Mucosa of descending colon (tissue), 3 donors: ENCODE results near the gene NAXD. TPM values are rescaled to one million over a fixed set of nuclear protein-coding genes. Genes with fewer than 3 reads are reported as not detected.

ENCODE experiments used
- ATAC-seq: fragments of 200-7000 bp; cut with Tn5 transposase; one replicate; pipeline ENCODE4 v1.9.1; 2020; ENCODE audit warnings: mild to moderate bottlenecking, moderate library complexity
- DNase-seq, 3 donors: peaks; one replicate each; pipeline ENCODE4 v3.0.0-alpha.2; 2020
- H3K36me3 ChIP-seq: fragments of 200-600 bp; one replicate; pipeline ENCODE4 v1.8.0; 2021; ENCODE audit warnings: low read depth, mild to moderate bottlenecking
- H3K4me1 ChIP-seq: fragments of 200-600 bp; one replicate; pipeline ENCODE4 v1.8.0; 2021; ENCODE audit warnings: low read depth, mild to moderate bottlenecking
- H3K4me3 ChIP-seq: fragments of 200-600 bp; one replicate; pipeline ENCODE4 v1.8.0; 2021; ENCODE audit warnings: mild to moderate bottlenecking
- H3K9me3 ChIP-seq: fragments of 200-600 bp; one replicate; pipeline ENCODE4 v1.8.0; 2021; ENCODE audit warnings: mild to moderate bottlenecking
- CTCF ChIP-seq: fragments of 200-600 bp; IDR thresholded peaks from one replicate; pipeline ENCODE4 v1.8.0; 2022; ENCODE audit warnings: antibody characterized with exemption, mild to moderate bottlenecking
- intact Hi-C, 2 donors: fragments of 100-400 bp; cut with DNase I in 1 of 2; cut with micrococcal nuclease in 1 of 2; formaldehyde crosslinking; loops; one replicate each; pipeline versions ENCODE4 v1.11.0 to v1.11.1; 2022; cut with DNase I, micrococcal nuclease
- total RNA-seq, 3 donors: library from RNA; stranded (reverse); fragmentation: NEBNext Ultra II Directional in 2 of 3; extraction: Animal tissue kit (Norgen Biotek cat#: 25700) in 2 of 3; gene quantifications; one replicate each; pipeline versions ENCODE4 v1.2.1 to v1.2.4, GENCODE V29; 2021 to 2023
- donor health status: DM: no; HTN: no; CAD: no; lungs with moderate emphysema.
- donor health status: DM: no; HTN: no; CAD: no.
- donor health status: DM: no; HTN: yes; CAD: no.

NAXD gene
- total RNA-seq, 3 donors from 2014 or later = 32.8 to 49.6 (median 38.8) TPM

GRCh38 chr13:110636701-110637201, 21.4 kb downstream of the NAXD start:
- peak; percentile 57 for ATAC-seq
- TF ChIP-seq CTCF = no peak
- no peak for DNase-seq
- Histone ChIP-seq H3K4me3 (no peak overlapping the region), H3K36me3 (peaks cover 8% of the 10 kb centered on the region), H3K9me3 (no peaks in the 10 kb centered on the region), H3K4me1 (no peaks in the 10 kb centered on the region)
- intact Hi-C loops = no loop called here

GRCh38 chr13:110637275-110637674, 21.9 kb downstream of the NAXD start:
- intact Hi-C loops = no loop called here
- no peaks in the 10 kb centered on the region for H3K4me1 ChIP-seq
- H3K4me3 ChIP-seq = no peak overlapping the region
- no peak for DNase-seq
- ATAC-seq = no peak
- H3K36me3 ChIP-seq = peaks cover 8% of the 10 kb centered on the region
- no peaks in the 10 kb centered on the region for H3K9me3 ChIP-seq
- TF ChIP-seq CTCF = no peak

GRCh38 chr13:110637747-110638146, 22.4 kb downstream of the NAXD start:
- no peak for TF ChIP-seq CTCF
- Histone ChIP-seq H3K4me1 (no peaks in the 10 kb centered on the region), H3K4me3 (no peak overlapping the region), H3K36me3 (peaks cover 8% of the 10 kb centered on the region), H3K9me3 (no peaks in the 10 kb centered on the region)
- ATAC-seq (no peak), DNase-seq (no peak)
- intact Hi-C loops = no loop called here

GRCh38 chr13:110638257-110638656, 22.9 kb downstream of the NAXD start:
- Histone ChIP-seq H3K9me3 (no peaks in the 10 kb centered on the region), H3K4me1 (no peaks in the 10 kb centered on the region), H3K36me3 (peaks cover 8% of the 10 kb centered on the region), H3K4me3 (no peak overlapping the region)
- intact Hi-C loops = no loop called here
- no peak for TF ChIP-seq CTCF
- no peak for ATAC-seq
- DNase-seq = no peak

GRCh38 chr13:110638814-110639806, 23.8 kb downstream of the NAXD start:
- no peaks in the 10 kb centered on the region for H3K9me3 ChIP-seq
- ATAC-seq = no peak
- peaks cover 8% of the 10 kb centered on the region for H3K36me3 ChIP-seq
- H3K4me1 ChIP-seq = no peaks in the 10 kb centered on the region
- no peak for TF ChIP-seq CTCF
- intact Hi-C loops = no loop called here
- no peak for DNase-seq
- no peak overlapping the region for H3K4me3 ChIP-seq
